NCI-H146 treated with DMSO at 0.1 percent for 48 hours (cell line): Measurements from ENCODE around the gene CAMKK1.

Experiments
- DNase-seq: peaks from one replicate; lab custom pipeline; 2025; ENCODE audit not compliant: unreplicated experiment; lab: John Stamatoyannopoulos, UW

CAMKK1 gene

GRCh38 chr17:3893003-3893719, at the start of gene CAMKK1:
CAMKK1 (minus strand) TSS chr17:3893053; CDS start chr17:3885687, 7,366 bp downstream.
- peak; percentile 87 for DNase-seq

DNA sequence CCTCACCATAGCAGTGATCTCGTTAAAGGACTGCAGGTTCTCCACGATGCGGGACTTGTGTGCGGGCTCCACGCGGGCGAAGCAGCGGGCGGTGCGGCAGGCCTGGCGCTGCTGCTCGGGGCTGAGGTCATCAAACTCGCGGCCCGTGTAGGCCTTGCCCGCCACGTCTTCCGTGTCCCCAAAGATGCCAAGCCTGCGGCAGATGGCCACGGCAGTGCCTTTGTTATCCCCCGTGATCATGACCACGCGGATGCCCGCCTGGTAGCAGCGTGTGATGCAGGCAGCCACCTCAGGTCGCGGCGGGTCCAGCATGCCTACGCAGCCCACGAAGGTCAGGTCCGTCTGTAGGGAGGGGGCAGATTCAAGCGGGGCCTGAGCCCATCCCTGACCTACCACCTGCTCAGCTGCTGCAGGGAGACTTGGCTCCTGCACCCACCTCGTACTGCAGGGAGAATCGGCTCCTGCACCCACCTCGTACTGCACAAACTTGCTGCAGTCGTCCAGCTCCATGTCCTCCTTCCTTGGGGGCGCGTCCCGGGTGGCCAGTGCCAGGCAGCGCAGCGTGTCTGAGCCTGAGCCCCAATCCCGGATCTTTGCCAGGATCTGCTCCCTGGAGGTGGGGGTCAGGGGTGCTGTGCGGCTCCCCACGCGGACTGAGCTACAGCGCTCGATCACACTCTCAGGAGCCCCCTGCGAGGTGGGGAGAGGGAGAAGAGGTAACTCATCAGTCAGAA, 48.3 kb upstream of the CAMKK1 start:
- DNase-seq: no peak

DNA sequence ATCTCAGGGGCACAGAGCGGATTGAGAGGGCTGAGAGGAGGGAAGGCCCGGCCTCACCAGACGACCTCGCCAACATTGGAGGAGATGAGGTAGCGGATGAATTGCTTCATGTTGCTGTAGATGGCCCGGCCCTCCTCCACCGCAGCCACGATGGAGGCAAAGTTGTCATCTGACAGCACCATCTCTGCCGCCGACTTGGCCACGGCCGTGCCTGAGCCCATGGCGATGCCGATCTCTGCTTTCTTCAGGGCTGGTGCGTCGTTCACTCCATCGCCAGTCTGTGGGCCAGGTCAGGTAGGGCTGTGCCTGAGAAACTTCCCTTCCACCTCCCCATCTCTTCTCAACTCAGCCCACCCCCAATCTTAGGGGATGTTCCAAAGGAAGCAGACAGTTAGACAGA, 44.5 kb upstream of the CAMKK1 start:
- no peak for DNase-seq

DNA sequence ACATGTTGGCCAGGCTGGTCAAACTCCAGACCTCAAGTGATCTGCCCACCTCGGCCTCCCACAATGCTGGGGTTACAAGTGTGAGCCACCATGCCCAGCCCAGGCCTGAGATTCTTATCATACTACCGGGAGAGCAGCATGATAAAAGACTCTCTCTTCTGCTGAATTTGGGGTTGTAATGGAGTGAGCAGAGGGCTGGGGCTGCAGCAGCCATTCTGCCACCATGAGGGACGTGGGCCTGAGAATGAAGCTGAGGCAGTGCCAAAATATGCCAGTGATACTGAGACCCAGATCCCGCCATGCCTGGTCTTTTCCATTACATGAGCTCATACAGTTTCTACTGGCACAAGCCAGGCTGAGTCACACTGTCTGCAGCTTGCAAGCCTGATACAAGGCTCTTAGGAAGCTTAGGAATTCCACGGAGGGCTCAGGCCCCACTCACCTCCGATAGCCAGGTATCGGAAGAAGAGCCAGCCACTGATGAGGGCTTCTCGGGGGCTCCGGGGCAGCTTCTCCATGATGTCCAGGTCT, 43.0 kb upstream of the CAMKK1 start:
- no peak for DNase-seq

DNA sequence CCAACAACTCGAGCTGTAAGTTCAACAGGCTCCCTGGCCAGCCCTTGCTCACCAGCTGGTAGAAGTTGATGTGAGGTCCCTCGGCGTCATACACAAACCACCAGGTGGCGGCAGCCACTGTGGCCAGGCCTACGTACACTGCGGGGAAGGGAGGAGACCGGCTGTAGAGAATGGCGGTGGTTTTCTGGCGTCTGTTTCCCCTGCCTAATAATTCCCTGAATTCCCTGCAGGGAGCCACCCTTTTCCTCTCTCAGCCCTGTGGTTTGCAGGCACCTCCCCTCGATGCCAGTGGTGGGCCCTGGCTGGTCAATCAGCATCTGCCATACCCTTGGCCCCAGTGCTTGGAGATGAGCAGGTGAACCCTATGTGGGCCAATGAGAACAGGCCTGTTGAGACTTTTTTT, 42.3 kb upstream of the CAMKK1 start:
- DNase-seq: peak; percentile 52

GRCh38 chr17:3929764-3930163, 36.9 kb upstream of the CAMKK1 start:
- DNase-seq: no peak

DNA sequence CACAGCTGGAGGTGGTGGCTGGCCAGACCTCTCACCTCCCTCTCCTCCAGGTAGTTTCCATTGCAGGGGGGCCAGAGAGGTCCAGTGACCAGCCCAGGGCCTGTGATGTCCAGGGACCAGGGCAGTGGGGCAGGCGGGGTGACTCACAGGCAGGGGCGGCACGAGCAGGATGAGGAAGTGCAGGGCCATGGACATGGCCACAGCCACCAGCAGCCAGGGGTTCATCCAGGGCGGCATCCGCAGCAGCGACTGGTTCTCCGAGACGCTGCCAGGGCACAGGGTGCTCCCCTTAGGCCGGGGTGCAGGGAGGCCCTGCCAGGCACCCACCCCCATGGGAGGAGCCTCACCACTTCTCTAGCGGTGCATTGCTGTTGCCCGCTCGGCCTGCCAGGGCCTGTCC, 36.3 kb upstream of the CAMKK1 start:
- no peak for DNase-seq

GRCh38 chr17:3928406-3928805, 35.6 kb upstream of the CAMKK1 start:
- no peak for DNase-seq

DNA sequence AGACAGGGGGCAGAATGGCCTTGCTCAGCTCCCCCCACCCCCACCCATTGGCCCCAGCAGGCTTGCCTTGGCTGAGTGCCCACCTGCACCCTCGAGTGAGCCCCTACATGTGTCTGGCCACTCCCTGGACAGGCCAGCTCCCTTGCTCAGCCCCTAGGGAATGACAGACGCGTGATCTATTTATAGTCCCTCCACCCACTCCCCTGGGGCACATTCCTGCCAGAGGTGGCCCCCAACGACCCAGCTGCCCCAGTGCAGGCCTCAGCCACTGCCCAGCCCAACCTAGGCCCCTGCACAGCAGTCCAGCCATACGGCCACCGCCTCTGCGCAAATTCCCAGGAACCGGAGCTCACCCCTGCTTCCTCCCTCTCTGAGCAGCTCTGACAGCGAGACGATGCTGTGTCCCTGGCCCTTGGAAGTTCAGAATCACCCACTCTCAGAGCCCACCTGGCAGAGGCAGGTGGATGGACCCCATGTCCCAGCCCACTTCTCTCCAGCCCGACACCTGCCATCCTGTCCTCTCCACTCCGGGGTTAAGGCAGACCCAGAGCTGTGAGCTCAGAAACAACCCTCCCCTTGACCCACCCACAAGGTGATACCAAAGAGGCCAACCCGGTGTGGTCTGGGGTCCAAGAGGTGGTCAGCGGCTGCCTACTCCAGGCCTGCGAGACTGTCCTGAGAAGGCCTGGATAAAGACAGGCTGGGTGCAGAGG, 34.9 kb upstream of the CAMKK1 start:
- no peak for DNase-seq

DNA sequence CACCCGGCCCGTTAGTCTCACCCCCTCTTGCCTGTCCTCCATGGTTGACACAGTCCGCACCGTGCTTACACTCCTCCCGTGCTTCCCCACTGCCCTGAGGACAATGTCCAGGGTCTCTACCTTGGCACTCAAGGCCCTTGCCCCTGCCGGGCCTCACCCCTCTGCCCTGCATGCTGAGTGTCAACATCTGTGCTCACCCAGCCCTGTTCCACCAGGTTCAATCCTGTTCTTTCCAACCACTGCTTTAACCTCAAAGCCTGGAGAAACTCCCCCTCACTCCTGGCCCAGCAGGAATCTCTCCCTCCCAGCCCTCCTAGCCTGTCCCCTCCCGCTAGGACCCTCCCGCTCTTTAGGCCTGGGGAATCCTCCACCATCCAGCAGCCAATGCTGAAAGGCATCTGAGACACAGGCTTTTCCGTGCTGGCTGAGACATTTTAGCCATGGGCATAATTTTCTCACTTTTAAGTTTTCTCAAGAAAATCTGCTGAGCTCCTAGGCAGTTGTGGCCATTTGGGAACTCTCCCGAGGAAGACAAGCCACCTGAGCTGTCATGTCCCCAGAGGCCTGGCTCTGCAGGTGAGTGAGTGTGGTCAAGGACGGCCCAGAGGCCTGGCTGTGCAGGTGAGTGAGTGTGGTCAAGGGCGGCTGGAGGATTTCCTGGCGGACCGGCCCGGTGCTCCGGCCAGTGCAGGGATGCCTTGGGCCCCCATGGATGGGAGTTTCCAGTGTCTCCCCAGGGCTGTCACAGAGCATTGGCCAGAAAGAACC, 34.2 kb upstream of the CAMKK1 start:
- no peak for DNase-seq

DNA sequence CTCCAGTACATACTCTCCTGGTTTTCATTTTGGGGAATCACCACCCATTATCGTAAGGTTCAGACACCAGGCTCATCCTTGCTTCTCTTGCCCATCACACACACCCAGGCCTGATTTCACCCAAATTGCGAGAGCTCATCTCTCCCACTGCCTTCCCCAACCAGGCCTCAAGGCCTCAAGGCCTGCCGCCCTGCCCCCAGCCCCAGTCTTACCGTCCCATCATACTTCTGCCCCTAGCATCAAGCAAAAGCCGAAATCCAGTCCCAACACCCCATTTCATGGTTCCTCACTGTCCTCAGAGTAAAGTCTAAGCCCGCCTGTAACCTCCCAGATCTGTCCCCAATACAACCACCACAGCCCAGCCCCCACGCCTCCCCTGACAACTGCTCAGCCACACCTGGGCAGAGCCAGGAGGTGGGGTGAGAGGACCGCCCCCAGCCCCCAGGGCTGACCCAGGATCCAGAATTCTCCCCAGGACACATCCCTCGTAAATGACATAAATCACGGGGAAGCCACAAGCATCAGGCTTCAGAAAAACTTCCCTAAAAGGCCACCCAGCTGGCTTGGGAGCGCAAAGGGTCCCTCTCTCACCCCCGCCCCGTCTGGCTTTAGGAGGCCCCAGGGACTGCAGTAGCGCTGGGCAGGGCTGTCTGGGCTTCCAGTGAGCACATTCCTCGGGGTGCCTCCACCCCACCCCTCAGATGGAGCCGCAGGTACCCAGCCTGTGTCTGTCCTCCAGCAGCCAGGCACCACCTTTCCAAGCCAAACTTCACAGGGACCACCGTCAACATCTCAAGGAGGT, 33.0 kb upstream of the CAMKK1 start:
- no peak for DNase-seq

- DNase-seq: no peak
These were observed 31.9 kb upstream of the CAMKK1 start for GRCh38 chr17:3924512-3925350.

- DNase-seq: no peak
These were observed 30.8 kb upstream of the CAMKK1 start for GRCh38 chr17:3923466-3924190.

DNA sequence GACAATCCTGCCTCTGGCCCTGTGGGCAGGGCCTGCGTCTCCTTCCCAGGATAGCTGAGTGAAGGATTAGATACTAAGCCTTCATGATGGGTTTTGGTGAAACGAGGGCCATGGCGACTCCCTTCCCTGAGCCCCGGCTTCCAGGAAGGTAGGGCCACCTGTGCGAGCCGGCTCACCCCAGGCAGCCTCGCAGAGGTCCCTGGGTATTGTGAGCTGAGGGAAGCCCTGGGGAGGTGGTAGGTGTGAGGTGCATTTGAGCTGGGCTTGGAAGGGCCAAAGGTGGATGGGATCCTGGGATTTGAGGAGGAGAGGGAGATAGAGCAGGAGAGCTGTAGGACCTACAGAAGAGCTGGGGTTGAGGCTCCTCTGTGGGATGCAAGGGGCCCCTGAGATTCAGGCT, 29.9 kb upstream of the CAMKK1 start:
- DNase-seq: no peak

DNA sequence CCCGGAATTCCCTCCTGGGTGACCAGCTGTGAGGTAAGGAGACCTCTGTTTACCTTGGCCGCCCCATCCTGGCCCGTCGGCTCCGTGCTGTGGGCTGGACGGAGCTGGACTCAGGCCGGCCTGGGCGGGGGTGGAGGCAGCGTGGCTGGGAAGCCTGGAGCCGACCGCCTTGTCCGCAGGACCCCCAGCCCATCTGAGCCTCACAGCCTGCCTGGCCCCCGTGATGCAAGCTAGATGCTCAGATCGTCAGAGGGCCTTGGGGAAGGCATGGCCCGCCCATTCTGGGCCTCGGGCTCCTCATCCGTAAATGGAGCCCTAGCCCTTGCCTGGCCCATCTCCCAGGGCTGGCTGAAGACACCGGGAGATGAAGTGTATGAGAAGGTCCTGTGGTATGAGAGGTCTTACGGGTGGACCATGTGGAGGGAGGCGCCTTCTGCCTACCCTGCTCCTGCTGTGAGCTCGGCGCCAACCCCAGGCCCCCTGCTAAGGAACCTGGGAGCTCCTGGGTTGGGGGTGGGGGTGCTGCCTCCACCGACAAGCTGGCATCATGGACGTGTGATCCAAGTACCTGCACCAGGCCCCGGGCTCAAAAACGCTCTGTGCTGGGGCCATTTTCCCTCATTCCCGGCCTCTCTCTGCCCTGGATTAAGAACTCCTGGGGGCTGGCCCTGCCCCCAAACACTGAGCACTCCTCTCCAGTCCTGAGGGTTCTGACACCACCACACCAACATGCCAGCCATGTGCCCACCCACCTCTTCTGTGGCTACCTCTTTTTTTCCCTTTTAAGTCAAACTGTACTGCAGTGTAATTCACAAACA, 28.9 kb upstream of the CAMKK1 start:
- DNase-seq: peak; percentile 25

DNA sequence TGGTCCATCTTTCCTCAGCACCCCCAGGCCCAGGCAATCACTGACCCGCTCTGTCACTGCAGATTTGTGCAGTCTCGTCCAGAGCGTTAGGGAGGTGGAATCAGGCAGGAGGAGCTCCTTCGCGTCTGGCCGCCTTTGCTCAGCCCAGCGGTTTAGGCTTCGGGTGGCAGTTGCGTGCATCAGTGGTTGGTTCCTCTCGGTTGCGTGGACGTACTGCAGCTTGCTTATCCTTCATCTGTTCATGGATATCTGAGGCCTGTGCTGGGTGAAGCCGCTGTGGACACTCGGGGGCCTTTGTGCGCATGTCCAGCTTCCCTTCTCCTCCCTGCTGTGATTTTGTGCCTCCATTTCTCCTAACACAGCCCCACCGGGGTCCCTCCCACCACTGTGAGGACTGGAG, 28.2 kb upstream of the CAMKK1 start:
- DNase-seq: no peak

DNA sequence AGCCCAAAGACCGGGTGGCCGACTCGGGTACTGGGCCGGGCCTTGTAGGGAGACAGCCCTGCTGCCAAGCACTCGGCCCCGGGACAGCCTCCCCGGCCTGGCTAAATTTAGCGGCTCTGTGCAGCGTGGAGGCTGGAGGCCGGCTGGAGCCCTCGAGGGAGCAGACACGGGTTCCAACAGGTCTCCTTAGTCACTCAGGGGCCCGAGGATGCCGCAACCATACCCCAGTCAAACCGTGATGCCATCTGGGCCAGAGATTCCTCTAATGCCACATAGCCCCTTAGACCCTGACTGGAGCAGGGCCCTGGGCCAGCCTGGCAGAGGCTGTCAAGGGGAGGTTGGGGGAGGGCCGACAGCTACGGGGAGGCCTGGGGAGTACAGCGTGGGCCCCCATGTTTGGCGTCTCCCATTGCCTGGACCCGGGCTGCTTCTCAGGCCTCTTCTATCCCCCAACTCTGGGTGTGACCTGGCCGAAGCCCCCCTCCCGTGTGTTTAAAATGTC, 26.3 kb upstream of the CAMKK1 start:
- DNase-seq: no peak
